Astrocyte (in vitro differentiated cells and primary cell): ENCODE measurements around the gene COG3. TPM values are rescaled to one million over a fixed set of nuclear protein-coding genes. Genes with fewer than 3 reads are reported as not detected.

Experiments
- DNase-seq: peaks from one replicate; pipeline ENCODE4 v3.0.0-alpha.2; 2010; ENCODE audit warnings: low read depth
- FAIRE-seq: peaks from 2 replicates; lab custom pipeline; 2011; peaks lifted over from hg19 to GRCh38; lab: Jason Lieb, UNC
- H2AFZ ChIP-seq: 2 replicates; pipeline ENCODE4 v1.6.0; 2012; ENCODE audit warnings: low read depth, low read length, inconsistent platforms
- H3K27ac ChIP-seq: 2 replicates; pipeline ENCODE4 v1.5.1; 2011; ENCODE audit warnings: low read depth, low read length, inconsistent platforms
- H3K27me3 ChIP-seq: 2 replicates; pipeline ENCODE4 v1.6.0; 2011; ENCODE audit warnings: low read length, inconsistent platforms; ENCODE audit not compliant: insufficient read depth
- H3K36me3 ChIP-seq: 2 replicates; pipeline ENCODE4 v1.5.1; 2011; ENCODE audit warnings: low read length, inconsistent platforms; ENCODE audit not compliant: insufficient read depth
- H3K4me1 ChIP-seq: 2 replicates; pipeline ENCODE4 v1.5.1; 2011; ENCODE audit warnings: low read length, inconsistent platforms; ENCODE audit not compliant: insufficient read depth
- H3K4me2 ChIP-seq: 2 replicates; pipeline ENCODE4 v1.6.0; 2012; ENCODE audit warnings: low read length, inconsistent platforms
- H3K4me3 ChIP-seq: 2 replicates; pipeline ENCODE4 v1.5.1; 2011; ENCODE audit warnings: low read depth, mild to moderate bottlenecking, low read length, inconsistent platforms; ENCODE audit not compliant: insufficient read depth
- H3K79me2 ChIP-seq: 2 replicates; pipeline ENCODE4 v1.6.0; 2012; ENCODE audit warnings: mild to moderate bottlenecking, low read length, inconsistent platforms; ENCODE audit not compliant: insufficient read depth
- H3K9ac ChIP-seq: 2 replicates; pipeline ENCODE4 v1.6.0; 2012; ENCODE audit warnings: mild to moderate bottlenecking, low read length, inconsistent platforms
- H3K9me3 ChIP-seq: 2 replicates; pipeline ENCODE4 v1.5.1; 2012; ENCODE audit warnings: low read depth, mild to moderate bottlenecking, low read length, inconsistent platforms; ENCODE audit not compliant: insufficient read depth
- H4K20me1 ChIP-seq: 2 replicates; pipeline ENCODE4 v1.6.0; 2012; ENCODE audit warnings: low read length, inconsistent platforms; ENCODE audit not compliant: insufficient read depth
- H3K27ac Mint-ChIP-seq: one replicate; pipeline ENCODE4 v1.8.0; 2021; ENCODE audit warnings: mild to moderate bottlenecking, mixed read lengths; ENCODE audit not compliant: unreplicated experiment
- H3K27me3 Mint-ChIP-seq: one replicate; pipeline ENCODE4 v1.8.0; 2021; ENCODE audit warnings: low read depth, mixed read lengths; ENCODE audit not compliant: unreplicated experiment
- H3K36me3 Mint-ChIP-seq: one replicate; pipeline ENCODE4 v1.8.0; 2021; ENCODE audit warnings: low read depth, mixed read lengths; ENCODE audit not compliant: unreplicated experiment
- H3K4me1 Mint-ChIP-seq: one replicate; pipeline ENCODE4 v1.8.0; 2021; ENCODE audit warnings: low read depth, mixed read lengths; ENCODE audit not compliant: unreplicated experiment
- H3K4me3 Mint-ChIP-seq: one replicate; pipeline ENCODE4 v1.8.0; 2021; ENCODE audit warnings: mild to moderate bottlenecking, moderate library complexity, mixed read lengths; ENCODE audit not compliant: unreplicated experiment
- H3K9me3 Mint-ChIP-seq: one replicate; pipeline ENCODE4 v1.8.0; 2021; ENCODE audit warnings: mild to moderate bottlenecking, mixed read lengths; ENCODE audit not compliant: unreplicated experiment
- EZH2 ChIP-seq: IDR thresholded peaks from 2 replicates; pipeline ENCODE4 v1.6.1; 2012; ENCODE audit warnings: mild to moderate bottlenecking, low read length, inconsistent platforms; ENCODE audit not compliant: insufficient read depth
- total RNA-seq: library from RNA; stranded (reverse); gene quantifications from 2 replicates; pipeline ENCODE4 v1.2.1, GENCODE V29; 2021
- TF ChIP-seq, protein P1 (sequence below): IDR thresholded peaks from 2 replicates; pipeline ENCODE4 v1.5.1; 2011; ENCODE audit warnings: low read depth, mild to moderate bottlenecking, inconsistent platforms, low read length, moderate library complexity; ENCODE audit not compliant: insufficient read depth

COG3 gene
- total RNA-seq, 1 donor from 2014 or later, result 24.9 TPM

DNA sequence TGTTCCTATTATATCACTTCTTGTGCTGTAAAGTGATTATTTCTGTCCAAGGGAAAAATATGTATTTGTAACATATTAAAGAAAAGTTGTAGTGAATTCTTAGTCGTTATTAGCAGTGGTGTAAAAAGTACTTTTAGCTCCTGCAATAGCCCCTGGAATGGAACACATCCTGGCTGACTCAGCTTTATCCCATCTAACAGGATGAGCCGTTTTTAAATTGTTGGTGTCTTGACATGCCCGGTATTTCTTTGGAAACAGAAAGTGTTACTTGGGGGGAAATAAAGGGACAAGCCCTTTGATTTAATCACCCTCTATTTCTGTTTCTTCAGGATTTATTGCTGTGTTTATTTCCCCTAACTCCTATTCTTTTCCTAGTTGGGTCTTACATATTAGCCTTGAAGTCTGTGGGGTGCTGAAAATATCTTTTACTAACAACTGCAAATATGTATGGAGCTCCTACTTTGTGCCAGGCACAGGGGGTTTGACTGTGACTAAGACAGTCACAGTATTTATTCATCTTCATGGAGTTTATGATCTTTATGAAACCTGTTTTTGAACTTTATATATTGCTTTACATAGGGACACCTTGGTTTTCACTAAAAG is 17.9 kb downstream of the COG3 start:
- peak; percentile 24 for DNase-seq
- Mint-ChIP-seq H3K4me1 (peaks cover 17% of the 10 kb centered on the region), H3K27me3 (no peaks in the 10 kb centered on the region), H3K4me3 (peak overlapping the region; percentile 61), H3K9me3 (peaks cover 5% of the 10 kb centered on the region), H3K27ac (peak overlapping the region; percentile 83), H3K36me3 (peaks cover 20% of the 10 kb centered on the region)
- H3K4me1 ChIP-seq, result peaks cover 3% of the 10 kb centered on the region
- H3K27me3 ChIP-seq, result no peaks in the 10 kb centered on the region
- H3K9me3 ChIP-seq, result no peaks in the 10 kb centered on the region
- peak overlapping the region; percentile 30 for H3K4me2 ChIP-seq
- peak overlapping the region; percentile 27 for H3K9ac ChIP-seq
- peak overlapping the region; percentile 0 for H3K27ac ChIP-seq
- peaks cover 34% of the 10 kb centered on the region for H3K79me2 ChIP-seq
- FAIRE-seq, result peak; percentile 9
- TF ChIP-seq, protein P1, sequence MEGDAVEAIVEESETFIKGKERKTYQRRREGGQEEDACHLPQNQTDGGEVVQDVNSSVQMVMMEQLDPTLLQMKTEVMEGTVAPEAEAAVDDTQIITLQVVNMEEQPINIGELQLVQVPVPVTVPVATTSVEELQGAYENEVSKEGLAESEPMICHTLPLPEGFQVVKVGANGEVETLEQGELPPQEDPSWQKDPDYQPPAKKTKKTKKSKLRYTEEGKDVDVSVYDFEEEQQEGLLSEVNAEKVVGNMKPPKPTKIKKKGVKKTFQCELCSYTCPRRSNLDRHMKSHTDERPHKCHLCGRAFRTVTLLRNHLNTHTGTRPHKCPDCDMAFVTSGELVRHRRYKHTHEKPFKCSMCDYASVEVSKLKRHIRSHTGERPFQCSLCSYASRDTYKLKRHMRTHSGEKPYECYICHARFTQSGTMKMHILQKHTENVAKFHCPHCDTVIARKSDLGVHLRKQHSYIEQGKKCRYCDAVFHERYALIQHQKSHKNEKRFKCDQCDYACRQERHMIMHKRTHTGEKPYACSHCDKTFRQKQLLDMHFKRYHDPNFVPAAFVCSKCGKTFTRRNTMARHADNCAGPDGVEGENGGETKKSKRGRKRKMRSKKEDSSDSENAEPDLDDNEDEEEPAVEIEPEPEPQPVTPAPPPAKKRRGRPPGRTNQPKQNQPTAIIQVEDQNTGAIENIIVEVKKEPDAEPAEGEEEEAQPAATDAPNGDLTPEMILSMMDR, result no peak
- TF ChIP-seq EZH2, result no peak
- no peak overlapping the region for H2AFZ ChIP-seq
- peaks cover 28% of the 10 kb centered on the region for H3K36me3 ChIP-seq
- H4K20me1 ChIP-seq, result peaks cover 20% of the 10 kb centered on the region
- no peak overlapping the region for H3K4me3 ChIP-seq

DNA sequence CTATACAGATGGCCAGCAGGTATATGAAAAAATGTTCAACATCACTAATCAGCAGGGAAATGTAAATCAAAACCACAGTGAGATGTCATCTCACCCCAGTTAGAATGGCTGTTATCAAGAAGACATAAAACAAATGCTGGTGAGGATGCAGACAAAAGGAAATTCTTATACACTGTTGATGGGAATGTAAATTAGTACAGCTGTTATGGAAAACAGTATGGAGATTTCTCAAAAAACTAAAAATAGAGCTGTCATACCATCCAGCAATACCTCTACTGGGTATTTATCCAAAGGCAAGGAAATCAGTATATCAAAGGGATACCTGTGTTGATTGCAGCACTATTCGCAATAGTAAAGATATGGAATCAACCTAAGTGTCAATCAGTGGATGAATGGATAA is 22.9 kb downstream of the COG3 start:
- H3K27ac Mint-ChIP-seq, result no peak overlapping the region
- no peak for DNase-seq
- Histone ChIP-seq H3K9me3 (no peaks in the 10 kb centered on the region), H3K27me3 (no peaks in the 10 kb centered on the region), H3K4me2 (no peak overlapping the region), H3K9ac (no peak overlapping the region), H3K79me2 (no peaks in the 10 kb centered on the region), H3K4me3 (no peak overlapping the region), H3K4me1 (peaks cover 10% of the 10 kb centered on the region), H3K27ac (no peak overlapping the region), H4K20me1 (peaks cover 7% of the 10 kb centered on the region), H3K36me3 (peaks cover 40% of the 10 kb centered on the region), H2AFZ (no peak overlapping the region)
- TF ChIP-seq, protein P1, result no peak
- no peak for TF ChIP-seq EZH2
- H3K4me1 Mint-ChIP-seq, result peaks cover 9% of the 10 kb centered on the region
- no peaks in the 10 kb centered on the region for H3K27me3 Mint-ChIP-seq
- FAIRE-seq, result no peak
- H3K4me3 Mint-ChIP-seq, result no peak overlapping the region
- peaks cover 5% of the 10 kb centered on the region for H3K9me3 Mint-ChIP-seq
- peaks cover 15% of the 10 kb centered on the region for H3K36me3 Mint-ChIP-seq

- FAIRE-seq, result no peak
Measured at GRCh38 chr13:45490068-45490467, 25.3 kb downstream of the COG3 start.

More at GRCh38 chr13:45490068-45490467, 25.3 kb downstream of the COG3 start:
- Mint-ChIP-seq H3K4me1 (no peaks in the 10 kb centered on the region), H3K4me3 (no peak overlapping the region), H3K27ac (no peak overlapping the region), H3K27me3 (no peaks in the 10 kb centered on the region), H3K9me3 (peaks cover 5% of the 10 kb centered on the region), H3K36me3 (peaks cover 15% of the 10 kb centered on the region)
- Histone ChIP-seq H3K4me2 (no peak overlapping the region), H3K27ac (no peak overlapping the region), H3K9ac (no peak overlapping the region), H3K4me1 (peaks cover 16% of the 10 kb centered on the region), H3K79me2 (no peaks in the 10 kb centered on the region), H3K27me3 (no peaks in the 10 kb centered on the region), H2AFZ (no peak overlapping the region), H3K9me3 (no peaks in the 10 kb centered on the region), H3K36me3 (peaks cover 35% of the 10 kb centered on the region), H4K20me1 (peaks cover 4% of the 10 kb centered on the region), H3K4me3 (no peak overlapping the region)
- no peak for DNase-seq
- TF ChIP-seq EZH2, result no peak
- TF ChIP-seq, protein P1, result no peak
